GM23248 (cell line): ENCODE data around the gene KANTR.

Experiments used
- EZH2 ChIP-seq: fragments of 200-600 bp; sonication (generic); IDR thresholded peaks from 2 replicates; pipeline ENCODE4 v1.6.1; 2018; ENCODE audit warnings: antibody characterized with exemption, mild to moderate bottlenecking; ENCODE audit not compliant: insufficient read depth, poor library complexity, severe bottlenecking
- EZH2phosphoT487 ChIP-seq: fragments of 200-600 bp; sonication (generic); IDR thresholded peaks from 2 replicates; pipeline ENCODE4 v1.6.1; 2018; ENCODE audit warnings: antibody characterized with exemption, moderate library complexity, mild to moderate bottlenecking, low read depth; ENCODE audit not compliant: insufficient read depth

- TF ChIP-seq EZH2 (no peak), EZH2phosphoT487 (no peak)
Measured at GRCh38 chrX:53044995-53045394, 48.9 kb upstream of the KANTR start.
